ENCODE data around the gene ZNF792. TPM values are rescaled to one million over a fixed set of nuclear protein-coding genes. Genes with fewer than 3 reads are reported as not detected.

Gene ZNF792
- total RNA-seq, 4 donors from 2014 or later: 4.4 to 16.5 (median 10.7) TPM

DNA sequence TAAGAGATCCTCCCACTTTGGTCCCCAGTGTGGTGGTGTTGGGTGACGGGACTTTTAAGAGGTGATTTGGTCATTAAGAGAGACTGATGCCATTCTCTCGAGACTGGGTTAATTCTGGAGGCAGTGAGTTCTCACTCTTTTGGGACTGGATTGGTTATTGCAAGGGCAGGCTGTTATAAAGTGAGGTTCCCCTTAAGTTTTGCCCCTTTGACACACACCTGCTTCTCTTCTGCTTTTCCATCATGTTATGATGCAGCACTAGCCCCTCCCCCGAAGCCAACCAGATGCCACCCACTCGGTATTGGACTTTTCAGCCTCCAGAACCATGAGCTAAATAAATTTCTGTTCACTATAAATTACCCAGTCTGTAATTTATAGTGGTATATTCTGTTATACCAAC lies 19.8 kb upstream of the ZNF792 start:
- Histone ChIP-seq H3K9me3 (no peaks in the 10 kb centered on the region), H3K4me1 (no peaks in the 10 kb centered on the region), H3K27ac (no peak overlapping the region), H3K36me3 (no peaks in the 10 kb centered on the region), H3K27me3 (no peaks in the 10 kb centered on the region), H3K4me3 (no peak overlapping the region)
- no peak for DNase-seq
- TF ChIP-seq, protein P1, sequence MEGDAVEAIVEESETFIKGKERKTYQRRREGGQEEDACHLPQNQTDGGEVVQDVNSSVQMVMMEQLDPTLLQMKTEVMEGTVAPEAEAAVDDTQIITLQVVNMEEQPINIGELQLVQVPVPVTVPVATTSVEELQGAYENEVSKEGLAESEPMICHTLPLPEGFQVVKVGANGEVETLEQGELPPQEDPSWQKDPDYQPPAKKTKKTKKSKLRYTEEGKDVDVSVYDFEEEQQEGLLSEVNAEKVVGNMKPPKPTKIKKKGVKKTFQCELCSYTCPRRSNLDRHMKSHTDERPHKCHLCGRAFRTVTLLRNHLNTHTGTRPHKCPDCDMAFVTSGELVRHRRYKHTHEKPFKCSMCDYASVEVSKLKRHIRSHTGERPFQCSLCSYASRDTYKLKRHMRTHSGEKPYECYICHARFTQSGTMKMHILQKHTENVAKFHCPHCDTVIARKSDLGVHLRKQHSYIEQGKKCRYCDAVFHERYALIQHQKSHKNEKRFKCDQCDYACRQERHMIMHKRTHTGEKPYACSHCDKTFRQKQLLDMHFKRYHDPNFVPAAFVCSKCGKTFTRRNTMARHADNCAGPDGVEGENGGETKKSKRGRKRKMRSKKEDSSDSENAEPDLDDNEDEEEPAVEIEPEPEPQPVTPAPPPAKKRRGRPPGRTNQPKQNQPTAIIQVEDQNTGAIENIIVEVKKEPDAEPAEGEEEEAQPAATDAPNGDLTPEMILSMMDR (IDR thresholded peaks at IDR 0.05): no peak
- TF ChIP-seq POLR2A (IDR thresholded peaks at IDR 0.05): no peak
- intact Hi-C loops (cut with DNase I; ENCODE audit: low total_unique reads): no loop called here

DNA sequence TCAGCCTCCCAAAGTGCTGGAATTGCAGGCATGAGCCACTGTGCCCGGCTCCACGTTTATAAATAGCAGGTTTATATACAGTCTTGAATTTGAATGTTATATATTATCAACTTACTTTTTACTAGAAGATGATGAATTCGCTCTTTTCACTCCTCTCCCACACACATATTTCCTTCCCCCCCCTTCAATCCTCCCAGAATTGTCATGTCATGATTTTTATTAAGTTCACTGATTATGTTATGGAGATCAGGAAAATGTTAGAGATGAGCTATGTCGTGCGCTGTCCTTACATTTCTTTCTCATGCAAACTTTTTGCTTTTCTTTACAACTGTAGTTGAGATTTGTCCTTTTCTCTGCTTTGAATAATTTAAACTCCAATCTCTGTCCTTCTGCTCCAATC lies 18.2 kb upstream of the ZNF792 start:
- TF ChIP-seq POLR2A (IDR thresholded peaks at IDR 0.05): no peak
- TF ChIP-seq, protein P1 (IDR thresholded peaks at IDR 0.05): no peak
- Histone ChIP-seq H3K4me1 (no peaks in the 10 kb centered on the region), H3K36me3 (no peaks in the 10 kb centered on the region), H3K27ac (no peak overlapping the region), H3K27me3 (no peaks in the 10 kb centered on the region), H3K4me3 (no peak overlapping the region), H3K9me3 (no peaks in the 10 kb centered on the region)
- DNase-seq: no peak
- intact Hi-C loops (cut with DNase I; ENCODE audit: low total_unique reads): no loop called here

GRCh38 chr19:34979819-34980640 lies 16.0 kb upstream of the ZNF792 start:
- H3K4me3 ChIP-seq: no peak overlapping the region
- no peaks in the 10 kb centered on the region for H3K9me3 ChIP-seq
- no peak for DNase-seq
- H3K27me3 ChIP-seq: no peaks in the 10 kb centered on the region
- TF ChIP-seq, protein P1 (IDR thresholded peaks at IDR 0.05): no peak
- no peak for TF ChIP-seq POLR2A (IDR thresholded peaks at IDR 0.05)
- H3K4me1 ChIP-seq: no peaks in the 10 kb centered on the region
- no peak overlapping the region for H3K27ac ChIP-seq
- no peaks in the 10 kb centered on the region for H3K36me3 ChIP-seq
- intact Hi-C loops (cut with DNase I; ENCODE audit: low total_unique reads): no loop called here

DNA sequence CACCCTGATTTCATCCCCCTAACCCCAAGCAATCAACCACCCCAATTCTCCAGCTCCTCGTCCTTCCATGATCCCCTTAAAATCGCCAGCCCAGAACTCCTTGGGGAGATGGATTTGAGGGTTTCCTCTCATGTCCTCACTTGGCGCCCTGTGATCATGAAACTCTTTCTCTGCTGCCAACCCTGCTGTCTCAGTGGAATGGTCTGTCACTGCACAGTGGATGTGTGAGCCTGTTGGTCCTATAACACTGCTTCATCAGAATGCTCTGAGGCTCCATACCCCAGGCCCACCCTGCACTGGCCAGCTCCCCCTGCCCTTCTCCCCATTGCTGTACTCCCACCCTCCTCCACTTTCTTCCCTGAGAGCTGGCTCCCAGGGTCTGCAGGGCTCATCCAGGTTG lies 12.6 kb upstream of the ZNF792 start:
- Histone ChIP-seq H3K4me1 (no peaks in the 10 kb centered on the region), H3K9me3 (no peaks in the 10 kb centered on the region), H3K36me3 (no peaks in the 10 kb centered on the region), H3K27me3 (no peaks in the 10 kb centered on the region), H3K27ac (no peak overlapping the region), H3K4me3 (no peak overlapping the region)
- TF ChIP-seq, protein P1 (IDR thresholded peaks at IDR 0.05): no peak
- no peak for TF ChIP-seq POLR2A (IDR thresholded peaks at IDR 0.05)
- no peak for DNase-seq
- intact Hi-C loops (cut with DNase I; ENCODE audit: low total_unique reads): no loop called here

GRCh38 chr19:34975056-34975455 lies 11.0 kb upstream of the ZNF792 start:
- no peak for DNase-seq
- Histone ChIP-seq H3K27me3 (no peaks in the 10 kb centered on the region), H3K36me3 (no peaks in the 10 kb centered on the region), H3K4me1 (no peaks in the 10 kb centered on the region), H3K27ac (no peak overlapping the region), H3K4me3 (no peak overlapping the region), H3K9me3 (no peaks in the 10 kb centered on the region)
- TF ChIP-seq, protein P1 (IDR thresholded peaks at IDR 0.05): no peak
- TF ChIP-seq POLR2A (IDR thresholded peaks at IDR 0.05): no peak
- intact Hi-C loops (cut with DNase I; ENCODE audit: low total_unique reads): no loop called here
